Body of pancreas (tissue), 2 donors: ENCODE measurements around the gene TUT7. TPM values are rescaled to one million over a fixed set of nuclear protein-coding genes. Genes with fewer than 3 reads are reported as not detected.

Experiments used
- small RNA-seq: library from RNA; depleted of rRNA; stranded (forward); fragments of <200 nt; gene quantifications from one replicate; pipeline ENCODE3, GENCODE V24; 2016
- total RNA-seq, 2 donors: library from RNA; depleted of rRNA; stranded (reverse); fragments of >200 nt; gene quantifications; one replicate each; pipeline ENCODE4 v1.1.0, GENCODE V29; 2016

Gene TUT7
- total RNA-seq, 2 donors from 2014 or later, result 24.4 to 60.3 TPM

Small RNA genes within 50 kb of the gene (small RNA-seq; reads per million reads assigned to genes)
- not detected for gene RN7SKP264

Other genes starting within 250 kb of the TUT7 start
- gene C9orf153, start 94.8 kb downstream of the TUT7 start, total RNA-seq, result 1 to 10 TPM; 1.3 to 7.6 TPM
- gene ISCA1, start 71.9 kb downstream of the TUT7 start, total RNA-seq, result 10 to 100 TPM; 19.4 to 21.0 TPM